ENCODE results near the gene TUBB2B. TPM values are rescaled to one million over a fixed set of nuclear protein-coding genes. Genes with fewer than 3 reads are reported as not detected.

Gene TUBB2B
- total and polyA plus RNA-seq, 9 of the 15 experiments (the other 6 are each of a cell fraction or from before 2014, with no cell fraction given): 0.11 to 9.7 (median 4.6) TPM

DNA sequence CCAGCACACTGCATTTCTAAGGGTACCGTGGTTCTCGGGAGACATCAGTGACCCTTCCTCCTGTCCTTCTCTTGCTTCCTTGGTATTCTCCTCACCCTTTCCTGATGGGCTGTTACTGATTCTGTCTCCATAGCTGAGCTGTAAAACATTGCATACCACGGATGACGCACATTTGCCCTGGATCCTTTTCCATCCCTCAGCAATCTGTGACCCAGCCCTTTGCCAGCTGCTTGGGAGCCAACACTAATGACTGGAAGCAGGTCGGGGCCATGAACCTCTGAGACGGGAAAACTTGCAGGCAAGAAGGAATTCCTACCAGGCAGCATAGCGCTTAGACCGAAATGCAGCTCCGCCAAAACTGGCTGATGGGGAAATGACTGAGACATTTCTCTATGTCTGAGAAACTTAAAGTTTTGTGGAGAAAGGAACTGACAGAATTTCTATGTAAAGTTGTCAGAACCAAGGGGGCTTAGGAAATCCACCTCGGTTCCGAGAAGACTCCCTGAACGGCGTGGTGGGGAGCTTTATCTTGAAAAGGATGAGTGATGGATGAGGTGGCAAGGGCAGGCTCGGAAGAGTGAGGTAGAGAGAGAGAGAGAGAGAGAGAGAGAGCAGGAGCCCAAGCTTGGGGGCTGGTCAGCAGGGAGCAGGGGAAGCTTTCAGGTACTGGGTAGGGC, 19.2 kb downstream of the TUBB2B start (continued):
- peak; percentile 39; the same call in 1 of the 2 replicates for TF ChIP-seq EHMT2 (IDR thresholded peaks at IDR 0.05)
- no peak for TF ChIP-seq NFIX (CRISPR knock-in tag; IDR thresholded peaks at IDR 0.05; ENCODE audit: low read depth)
- TF ChIP-seq ZNF318 (IDR thresholded peaks at IDR 0.05; ENCODE audit: borderline replicate concordance in 1 of 2, low read depth in 1 of 2): no peak
- no peak for TF ChIP-seq HMGN3 (IDR thresholded peaks at IDR 0.05; ENCODE audit: borderline replicate concordance, extremely low read depth, insufficient read length, low read depth, low read length)
- TF ChIP-seq SIN3B (IDR thresholded peaks at IDR 0.05; ENCODE audit: low read depth): no peak
- TF ChIP-seq, protein P1, sequence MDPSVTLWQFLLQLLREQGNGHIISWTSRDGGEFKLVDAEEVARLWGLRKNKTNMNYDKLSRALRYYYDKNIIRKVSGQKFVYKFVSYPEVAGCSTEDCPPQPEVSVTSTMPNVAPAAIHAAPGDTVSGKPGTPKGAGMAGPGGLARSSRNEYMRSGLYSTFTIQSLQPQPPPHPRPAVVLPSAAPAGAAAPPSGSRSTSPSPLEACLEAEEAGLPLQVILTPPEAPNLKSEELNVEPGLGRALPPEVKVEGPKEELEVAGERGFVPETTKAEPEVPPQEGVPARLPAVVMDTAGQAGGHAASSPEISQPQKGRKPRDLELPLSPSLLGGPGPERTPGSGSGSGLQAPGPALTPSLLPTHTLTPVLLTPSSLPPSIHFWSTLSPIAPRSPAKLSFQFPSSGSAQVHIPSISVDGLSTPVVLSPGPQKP (CRISPR knock-in tag; IDR thresholded peaks at IDR 0.05): no peak
- TF ChIP-seq NCOR1 (IDR thresholded peaks at IDR 0.05): peak; percentile 30; the same call in 1 of the 2 replicates
- TF ChIP-seq FOXA3 (CRISPR knock-in tag; conservative IDR thresholded peaks at IDR 0.05 in 1 of 2, IDR thresholded peaks at IDR 0.05 in 1 of 2): no peak
- TF ChIP-seq ZNF165 (CRISPR knock-in tag; IDR thresholded peaks at IDR 0.05; ENCODE audit: borderline replicate concordance): no peak
- TF ChIP-seq, protein P2, sequence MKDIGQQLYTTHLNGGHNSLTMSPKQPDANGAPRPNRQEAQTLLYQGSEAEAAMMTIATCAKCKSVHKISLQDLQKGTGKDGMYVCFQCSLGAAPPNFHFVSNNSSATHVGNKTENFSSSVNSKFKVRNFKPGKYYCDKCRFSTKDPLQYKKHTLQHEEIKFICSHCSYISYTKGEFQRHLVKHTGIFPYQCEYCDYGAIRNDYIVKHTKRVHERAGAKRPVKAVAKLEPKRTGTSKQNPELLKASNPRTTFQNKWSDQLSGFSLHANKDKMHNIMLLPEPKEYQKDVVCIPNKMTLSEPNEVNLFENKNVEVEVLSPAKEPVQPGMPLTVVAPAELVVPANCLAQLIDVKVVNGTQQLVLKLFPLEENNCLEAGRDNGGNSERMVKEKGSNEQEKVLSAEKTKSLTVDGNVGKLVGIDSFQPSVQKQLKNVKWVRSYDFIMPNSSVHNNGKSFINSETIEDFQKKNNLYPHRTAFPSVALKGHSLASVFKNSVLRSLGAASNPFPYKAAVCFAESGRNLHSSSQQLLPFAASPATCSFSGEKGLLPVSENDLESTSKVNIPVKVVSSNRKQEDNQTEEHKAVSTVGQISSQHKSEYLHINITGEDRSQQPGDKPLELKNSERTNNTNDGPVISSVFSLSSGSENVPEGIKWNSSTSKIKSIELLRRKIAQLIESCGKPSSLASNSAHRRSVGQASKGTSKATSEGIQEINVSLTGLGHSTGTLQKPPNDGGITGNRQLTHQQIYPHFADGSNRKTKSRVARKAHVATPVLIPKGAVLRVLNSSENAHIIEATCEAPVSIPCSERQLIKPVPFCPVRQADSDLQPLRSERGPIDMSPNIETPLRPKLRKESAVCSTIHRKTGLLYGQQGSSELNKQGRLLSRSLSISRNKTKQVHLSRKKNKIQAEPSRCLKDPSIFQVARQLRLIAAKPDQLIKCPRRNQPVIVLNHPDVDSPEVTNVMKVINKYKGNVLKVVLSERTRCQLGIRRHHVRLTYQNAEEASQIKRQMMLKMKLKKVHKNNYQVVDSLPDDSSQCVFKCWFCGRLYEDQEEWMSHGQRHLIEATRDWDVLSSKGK (CRISPR knock-in tag; IDR thresholded peaks at IDR 0.05): no peak
- no peak for TF ChIP-seq EGR1 (conservative IDR thresholded peaks at IDR 0.05)
- no peak for TF ChIP-seq SNRNP70 (optimal IDR thresholded peaks at IDR 0.05; ENCODE audit: low read depth, low read length)
